Measurements from ENCODE around the gene TEP1. TPM values are rescaled to one million over a fixed set of nuclear protein-coding genes. Genes with fewer than 3 reads are reported as not detected.

TEP1 gene
- total and polyA plus RNA-seq, 2 of the 13 experiments (the other 11 are each of a cell fraction or from before 2014, with no cell fraction given) = 11.0 to 12.8 TPM

- TF ChIP-seq HIC2 (CRISPR knock-in tag; IDR thresholded peaks at IDR 0.05; ENCODE audit: low read depth) (peak; percentile 41; the same call in 1 of the 2 replicates), ELF1 (CRISPR knock-in tag; IDR thresholded peaks at IDR 0.05) (0 out of 2 replicates have a peak, but pooled peaks have one; percentile 8), ZFX (CRISPR knock-in tag; IDR thresholded peaks at IDR 0.05; ENCODE audit: low read depth) (peak; percentile 89), ZNF451 (CRISPR knock-in tag; IDR thresholded peaks at IDR 0.05) (0 out of 2 replicates have a peak, but pooled peaks have one; percentile 44), ZNF724P (CRISPR knock-in tag; IDR thresholded peaks at IDR 0.05; ENCODE audit: borderline replicate concordance) (0 out of 2 replicates have a peak, but pooled peaks have one; percentile 27), U2AF2 (IDR thresholded peaks at IDR 0.05; ENCODE audit: low read depth, low read length) (no peak), RBM22 (optimal IDR thresholded peaks at IDR 0.05; ENCODE audit: low read length) (no peak), ZNF44 (CRISPR knock-in tag; IDR thresholded peaks at IDR 0.05) (peak; percentile 63; the same call in 1 of the 2 replicates), ZNF512B (CRISPR knock-in tag; IDR thresholded peaks at IDR 0.05; ENCODE audit: borderline replicate concordance) (no peak), FOSL2 (CRISPR knock-in tag; IDR thresholded peaks at IDR 0.05) (peak; percentile 30; the same call in 1 of the 2 replicates), TP53 (CRISPR knock-in tag; conservative IDR thresholded peaks at IDR 0.05) (no peak), ZNF292 (CRISPR knock-in tag; IDR thresholded peaks at IDR 0.05; ENCODE audit: borderline replicate concordance, low read depth) (peak; percentile 94; the same call in 1 of the 2 replicates), TSC22D2 (CRISPR knock-in tag; IDR thresholded peaks at IDR 0.05; ENCODE audit: borderline replicate concordance) (no peak), ZNF572 (CRISPR knock-in tag; IDR thresholded peaks at IDR 0.05) (peak; percentile 78; the same call in 1 of the 2 replicates), ZBTB38 (CRISPR knock-in tag; IDR thresholded peaks at IDR 0.05) (peak; percentile 91), SP2 (CRISPR knock-in tag; IDR thresholded peaks at IDR 0.05) (0 out of 2 replicates have a peak, but pooled peaks have one; percentile 37)
Measured at GRCh38 chr14:20376071-20376588, 37.2 kb downstream of the TEP1 start (continued).
